Measurements from ENCODE around the gene PKP3. TPM values are rescaled to one million over a fixed set of nuclear protein-coding genes. Genes with fewer than 3 reads are reported as not detected.
"Not testable (repeated sequence)": the region's sequence is repeated elsewhere in the genome, so short reads cannot be mapped to it uniquely, and the experiment has no call there.

The PKP3 gene
- total and polyA plus RNA-seq, 3 experiments from 2014 or later, result 1.1 TPM; not detected in 2

- Histone ChIP-seq H3K27me3 (ENCODE audit: insufficient read depth, low read length, poor library complexity, severe bottlenecking) (no peaks in the 10 kb centered on the region), H3K36me3 (ENCODE audit: insufficient read depth, low read length) (no peaks in the 10 kb centered on the region), H3K4me1 (ENCODE audit: insufficient read depth, low read length) (peaks cover under 1% of the 10 kb centered on the region), H3K27ac (ENCODE audit: low read depth, low read length) (no peak overlapping the region), H3K4me3 (ENCODE audit: low read length) (no peak overlapping the region), H3K9me3 (ENCODE audit: low read length) (no peaks in the 10 kb centered on the region)
- no peaks in the 10 kb centered on the region for H3K27me3 Mint-ChIP-seq
- ChIA-PET POLR2A (no interaction called here), CTCF (no interaction called here)
- no peaks in the 10 kb centered on the region for H3K9me3 Mint-ChIP-seq
- DNase-seq, result no peak
- H3K27ac Mint-ChIP-seq, result no peak overlapping the region
- H3K36me3 Mint-ChIP-seq, result peaks cover 6 to 15% (median 8%) of the 10 kb centered on the region in 3 donors
- H3K4me1 Mint-ChIP-seq, result peaks cover 4 to 8% (median 7%) of the 10 kb centered on the region in 3 donors
- H3K4me3 Mint-ChIP-seq, result no peak overlapping the region
These were observed 26.9 kb downstream of the PKP3 start for GRCh38 chr11:420911-421321.

GRCh38 chr11:422249-422656, 28.2 kb downstream of the PKP3 start:
- Mint-ChIP-seq H3K4me1 (peaks cover 0 to 3% (median 3%) of the 10 kb centered on the region in 3 donors), H3K27me3 (no peaks in the 10 kb centered on the region), H3K4me3 (no peak overlapping the region), H3K36me3 (peaks cover 6 to 17% (median 8%) of the 10 kb centered on the region in 3 donors), H3K27ac (peak overlapping the region in 2 of 8 donors; percentile 52 to 55), H3K9me3 (no peaks in the 10 kb centered on the region)
- ChIA-PET CTCF (no interaction called here), POLR2A (interaction anchor here (1.2 kb wide), 1 partner anchor 27 kb away, joined by 4 read pairs; the partner anchor contains the start of gene PTDSS2)
- Histone ChIP-seq H3K36me3 (ENCODE audit: insufficient read depth, low read length) (no peaks in the 10 kb centered on the region), H3K27me3 (ENCODE audit: insufficient read depth, low read length, poor library complexity, severe bottlenecking) (no peaks in the 10 kb centered on the region), H3K9me3 (ENCODE audit: low read length) (no peaks in the 10 kb centered on the region), H3K4me1 (ENCODE audit: insufficient read depth, low read length) (no peaks in the 10 kb centered on the region), H3K27ac (ENCODE audit: low read depth, low read length) (no peak overlapping the region), H3K4me3 (ENCODE audit: low read length) (no peak overlapping the region)
- peak in 1 of 5 donors; percentile 44 for DNase-seq

- Mint-ChIP-seq H3K4me1 (peaks cover 0 to 3% (median 0%) of the 10 kb centered on the region in 3 donors), H3K36me3 (peaks cover 6 to 23% (median 9%) of the 10 kb centered on the region in 3 donors), H3K9me3 (no peaks in the 10 kb centered on the region), H3K4me3 (peak overlapping the region in 1 of 7 donors; percentile 14), H3K27ac (peak overlapping the region in 2 of 8 donors; percentile 22 to 89), H3K27me3 (no peaks in the 10 kb centered on the region)
- no peaks in the 10 kb centered on the region for H3K9me3 ChIP-seq (ENCODE audit: low read length)
- DNase-seq, result no peak
- no peaks in the 10 kb centered on the region for H3K4me1 ChIP-seq (ENCODE audit: insufficient read depth, low read length)
- H3K27ac ChIP-seq (ENCODE audit: low read depth, low read length), result no peak overlapping the region
- H3K27me3 ChIP-seq (ENCODE audit: insufficient read depth, low read length, poor library complexity, severe bottlenecking), result no peaks in the 10 kb centered on the region
- no peaks in the 10 kb centered on the region for H3K36me3 ChIP-seq (ENCODE audit: insufficient read depth, low read length)
- ChIA-PET POLR2A (no interaction called here), CTCF (no interaction called here)
- H3K4me3 ChIP-seq (ENCODE audit: low read length), result no peak overlapping the region
These were observed 30.2 kb downstream of the PKP3 start for GRCh38 chr11:424232-424631.

- H3K4me1 ChIP-seq (ENCODE audit: insufficient read depth, low read length); H3K4me3 ChIP-seq (ENCODE audit: low read length); H3K9me3 Mint-ChIP-seq; H3K27ac ChIP-seq (ENCODE audit: low read depth, low read length); H3K36me3 ChIP-seq (ENCODE audit: insufficient read depth, low read length); H3K27me3 Mint-ChIP-seq; H3K27me3 ChIP-seq (ENCODE audit: insufficient read depth, low read length, poor library complexity, severe bottlenecking); H3K4me1 Mint-ChIP-seq; CTCF ChIA-PET; H3K4me3 Mint-ChIP-seq; POLR2A ChIA-PET; H3K9me3 ChIP-seq (ENCODE audit: low read length): not testable (repeated sequence)
- Mint-ChIP-seq H3K36me3 (peaks cover 6 to 23% (median 9%) of the 10 kb centered on the region in 3 donors), H3K27ac (peak overlapping the region in 3 of 8 donors; percentile 22 to 76 (median 36))
- peak in 1 of 5 donors; percentile 13 for DNase-seq
These were observed 30.8 kb downstream of the PKP3 start for GRCh38 chr11:424766-425165.

- no peaks in the 10 kb centered on the region for H3K27me3 Mint-ChIP-seq
- peaks cover 0 to 3% (median 0%) of the 10 kb centered on the region in 3 donors for H3K4me1 Mint-ChIP-seq
- H3K9me3 Mint-ChIP-seq, result no peaks in the 10 kb centered on the region
- DNase-seq, result no peak
- no peaks in the 10 kb centered on the region for H3K9me3 ChIP-seq (ENCODE audit: low read length)
- no peaks in the 10 kb centered on the region for H3K36me3 ChIP-seq (ENCODE audit: insufficient read depth, low read length)
- H3K27ac ChIP-seq (ENCODE audit: low read depth, low read length), result no peak overlapping the region
- POLR2A ChIA-PET, result no interaction called here
- peaks cover 6 to 23% (median 9%) of the 10 kb centered on the region in 3 donors for H3K36me3 Mint-ChIP-seq
- CTCF ChIA-PET, result interaction anchor here (1.4 kb wide), 1 partner anchor 14 kb away, joined by 3 read pairs; no protein-coding TSS in a partner anchor
- H3K4me3 ChIP-seq (ENCODE audit: low read length), result no peak overlapping the region
- no peak overlapping the region for H3K27ac Mint-ChIP-seq
- no peaks in the 10 kb centered on the region for H3K4me1 ChIP-seq (ENCODE audit: insufficient read depth, low read length)
- no peak overlapping the region for H3K4me3 Mint-ChIP-seq
- H3K27me3 ChIP-seq (ENCODE audit: insufficient read depth, low read length, poor library complexity, severe bottlenecking), result no peaks in the 10 kb centered on the region
These were observed 31.3 kb downstream of the PKP3 start for GRCh38 chr11:425301-425700.

GRCh38 chr11:426851-427250, 32.8 kb downstream of the PKP3 start:
- H3K27ac ChIP-seq (ENCODE audit: low read depth, low read length), result no peak overlapping the region
- peak in 1 of 5 donors; percentile 16 for DNase-seq
- POLR2A ChIA-PET, result no interaction called here
- no peaks in the 10 kb centered on the region for H3K36me3 ChIP-seq (ENCODE audit: insufficient read depth, low read length)
- no peaks in the 10 kb centered on the region for H3K27me3 ChIP-seq (ENCODE audit: insufficient read depth, low read length, poor library complexity, severe bottlenecking)
- no peaks in the 10 kb centered on the region for H3K9me3 Mint-ChIP-seq
- CTCF ChIA-PET, result interaction anchor here (0.9 to 2.1 kb wide), 5 partner anchors 13 to 146 kb away, joined by 3 to 11 read pairs (median 3); partner anchors contain the start of gene ANO9
- no peaks in the 10 kb centered on the region for H3K4me1 ChIP-seq (ENCODE audit: insufficient read depth, low read length)
- H3K27ac Mint-ChIP-seq, result no peak overlapping the region
- no peaks in the 10 kb centered on the region for H3K9me3 ChIP-seq (ENCODE audit: low read length)
- H3K4me3 Mint-ChIP-seq, result no peak overlapping the region
- H3K27me3 Mint-ChIP-seq, result no peaks in the 10 kb centered on the region
- H3K4me3 ChIP-seq (ENCODE audit: low read length), result no peak overlapping the region
- H3K36me3 Mint-ChIP-seq, result peaks cover 6 to 23% (median 9%) of the 10 kb centered on the region in 3 donors
- peaks cover 0 to 3% (median 0%) of the 10 kb centered on the region in 3 donors for H3K4me1 Mint-ChIP-seq

- H3K27me3 Mint-ChIP-seq, result no peaks in the 10 kb centered on the region
- H3K36me3 Mint-ChIP-seq, result peaks cover 6 to 27% (median 9%) of the 10 kb centered on the region in 3 donors
- Histone ChIP-seq H3K9me3 (ENCODE audit: low read length) (no peaks in the 10 kb centered on the region), H3K36me3 (ENCODE audit: insufficient read depth, low read length) (no peaks in the 10 kb centered on the region), H3K27ac (ENCODE audit: low read depth, low read length) (no peak overlapping the region), H3K27me3 (ENCODE audit: insufficient read depth, low read length, poor library complexity, severe bottlenecking) (no peaks in the 10 kb centered on the region), H3K4me1 (ENCODE audit: insufficient read depth, low read length) (no peaks in the 10 kb centered on the region), H3K4me3 (ENCODE audit: low read length) (no peak overlapping the region)
- no peak overlapping the region for H3K4me3 Mint-ChIP-seq
- no peaks in the 10 kb centered on the region for H3K9me3 Mint-ChIP-seq
- POLR2A ChIA-PET, result no interaction called here
- no peaks in the 10 kb centered on the region for H3K4me1 Mint-ChIP-seq
- DNase-seq, result peak in 1 of 5 donors; percentile 41
- H3K27ac Mint-ChIP-seq, result no peak overlapping the region
- CTCF ChIA-PET, result no interaction called here
These were observed 34.3 kb downstream of the PKP3 start for GRCh38 chr11:428295-428694.

- H3K9me3 ChIP-seq (ENCODE audit: low read length), result no peaks in the 10 kb centered on the region
- no peak overlapping the region for H3K4me3 Mint-ChIP-seq
- no peak overlapping the region for H3K27ac ChIP-seq (ENCODE audit: low read depth, low read length)
- DNase-seq, result peak in 1 of 5 donors; percentile 46
- H3K27me3 ChIP-seq (ENCODE audit: insufficient read depth, low read length, poor library complexity, severe bottlenecking), result no peaks in the 10 kb centered on the region
- H3K36me3 Mint-ChIP-seq, result peaks cover 4 to 24% (median 6%) of the 10 kb centered on the region in 3 donors
- POLR2A ChIA-PET, result no interaction called here
- no peaks in the 10 kb centered on the region for H3K4me1 Mint-ChIP-seq
- no peak overlapping the region for H3K4me3 ChIP-seq (ENCODE audit: low read length)
- no peaks in the 10 kb centered on the region for H3K36me3 ChIP-seq (ENCODE audit: insufficient read depth, low read length)
- no peaks in the 10 kb centered on the region for H3K27me3 Mint-ChIP-seq
- no peak overlapping the region for H3K27ac Mint-ChIP-seq
- H3K9me3 Mint-ChIP-seq, result no peaks in the 10 kb centered on the region
- no peaks in the 10 kb centered on the region for H3K4me1 ChIP-seq (ENCODE audit: insufficient read depth, low read length)
- CTCF ChIA-PET, result no interaction called here
These were observed 35.4 kb downstream of the PKP3 start for GRCh38 chr11:429391-429790.
